ENCODE data around the gene PHAF1. TPM values are rescaled to one million over a fixed set of nuclear protein-coding genes. Genes with fewer than 3 reads are reported as not detected.

Gene PHAF1
- total RNA-seq, 4 donors from 2014 or later = 11.4 to 18.9 (median 17.5) TPM

DNA sequence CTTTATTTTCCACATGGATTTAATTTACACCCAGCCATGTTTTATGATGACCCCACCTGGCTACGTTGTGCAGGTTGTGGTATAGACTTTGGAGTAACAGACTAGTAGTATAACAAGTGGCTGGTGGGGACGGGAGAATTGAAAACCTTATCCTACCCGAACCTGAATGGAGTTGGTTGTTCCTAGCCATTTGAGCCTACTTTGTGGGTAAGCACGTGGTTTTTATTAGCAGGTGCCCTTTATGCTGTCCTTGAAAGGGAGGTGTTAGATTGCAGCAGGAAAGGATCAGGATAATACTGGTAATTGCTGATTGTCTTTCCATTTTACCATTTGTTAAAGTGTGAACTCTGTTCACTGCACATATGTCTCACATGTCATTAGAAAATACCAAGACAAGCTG, 31.9 kb upstream of the PHAF1 start:
- Histone ChIP-seq H3K36me3 (peaks cover 0 to 9% of the 10 kb centered on the region in 2 donors), H3K27me3 (no peaks in the 10 kb centered on the region), H3K9me3 (no peaks in the 10 kb centered on the region), H3K27ac (no peak overlapping the region), H3K4me1 (no peaks in the 10 kb centered on the region), H3K4me3 (replicated peaks in 1 of 3) (no peak overlapping the region)
- 92 to 93% methylated on average over 4 of the region's 4 CpGs for WGBS, 2 donors
- TF ChIP-seq POLR2A (IDR thresholded peaks at IDR 0.05) (no peak), CTCF (IDR thresholded peaks at IDR 0.05) (no peak)
- intact Hi-C loops (cut with DNase I) = no loop called here
- no peak for DNase-seq

DNA sequence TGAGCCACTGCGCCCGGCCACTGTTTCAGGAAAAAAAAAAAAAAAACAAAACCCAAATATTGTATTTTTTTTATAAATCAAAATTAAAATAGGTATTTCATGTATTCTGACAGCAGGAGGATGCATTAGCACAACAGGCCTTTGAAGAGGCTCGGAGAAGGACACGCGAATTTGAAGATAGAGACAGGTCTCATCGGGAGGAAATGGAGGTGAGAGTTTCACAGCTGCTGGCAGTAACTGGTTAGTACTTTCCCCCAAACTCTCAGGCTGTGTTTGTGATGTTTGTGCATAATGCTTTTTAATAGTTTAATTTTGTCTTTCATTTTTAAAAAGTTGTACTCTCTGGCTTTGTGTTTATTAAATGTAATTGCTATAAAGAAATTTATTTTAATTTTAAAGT, 27.6 kb upstream of the PHAF1 start:
- no peak overlapping the region for H3K4me3 ChIP-seq (replicated peaks in 1 of 3)
- no peaks in the 10 kb centered on the region for H3K27me3 ChIP-seq
- H3K4me1 ChIP-seq = peaks cover 0 to 4% of the 10 kb centered on the region in 2 donors
- DNase-seq = no peak
- 92 to 93% methylated on average over 6 of the region's 6 CpGs for WGBS, 2 donors
- no peaks in the 10 kb centered on the region for H3K9me3 ChIP-seq
- intact Hi-C loops (cut with DNase I) = no loop called here
- H3K27ac ChIP-seq = no peak overlapping the region
- H3K36me3 ChIP-seq = no peaks in the 10 kb centered on the region
- TF ChIP-seq CTCF (IDR thresholded peaks at IDR 0.05) (no peak), POLR2A (IDR thresholded peaks at IDR 0.05) (no peak)

GRCh38 chr16:67082891-67083290, 26.9 kb upstream of the PHAF1 start:
- H3K4me1 ChIP-seq = peaks cover 0 to 4% of the 10 kb centered on the region in 2 donors
- no peaks in the 10 kb centered on the region for H3K27me3 ChIP-seq
- H3K4me3 ChIP-seq (replicated peaks in 1 of 3) = no peak overlapping the region
- H3K36me3 ChIP-seq = no peaks in the 10 kb centered on the region
- no peaks in the 10 kb centered on the region for H3K9me3 ChIP-seq
- H3K27ac ChIP-seq = no peak overlapping the region
- intact Hi-C loops (cut with DNase I) = no loop called here
- DNase-seq = no peak
- no peak for TF ChIP-seq CTCF (IDR thresholded peaks at IDR 0.05)
- TF ChIP-seq POLR2A (IDR thresholded peaks at IDR 0.05) = no peak
- WGBS, 2 donors = 88 to 91% methylated on average over 1 of the region's 1 CpG

DNA sequence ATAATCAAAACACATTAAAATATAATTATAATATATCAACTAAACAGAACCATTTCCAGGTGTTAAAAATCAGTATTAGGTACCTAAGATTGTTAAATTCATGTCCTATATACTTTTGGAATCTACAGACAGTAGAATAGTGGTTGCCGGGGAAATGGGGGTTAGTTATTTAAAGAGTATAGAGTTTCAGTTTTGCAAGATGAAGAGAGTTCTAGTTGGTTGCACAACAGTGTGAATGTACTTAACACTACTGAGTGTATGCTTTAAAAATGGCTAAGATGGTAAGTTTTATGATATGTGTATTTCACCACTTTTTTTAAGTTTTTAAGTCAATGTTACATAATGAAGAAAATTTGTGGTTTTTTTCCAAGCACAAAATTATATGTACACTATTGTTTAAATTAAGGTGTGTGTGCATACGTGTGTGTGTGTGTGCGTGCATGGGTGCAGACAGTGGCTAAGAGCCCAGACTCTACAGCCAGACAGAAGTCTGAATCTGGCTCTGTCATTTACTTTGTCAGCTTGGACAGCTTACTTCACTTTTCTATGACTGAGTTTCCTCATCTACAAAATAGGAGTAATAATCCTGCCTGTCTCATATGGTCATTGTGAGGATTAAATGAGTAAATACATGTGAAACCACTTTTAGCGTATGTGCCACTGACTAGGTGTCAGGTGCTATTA, 25.3 kb upstream of the PHAF1 start:
- Histone ChIP-seq H3K27me3 (no peaks in the 10 kb centered on the region), H3K36me3 (no peaks in the 10 kb centered on the region), H3K9me3 (no peaks in the 10 kb centered on the region), H3K4me3 (replicated peaks in 1 of 3) (no peak overlapping the region), H3K4me1 (peaks cover 0 to 4% of the 10 kb centered on the region in 2 donors), H3K27ac (no peak overlapping the region)
- WGBS, 2 donors = 75 to 80% methylated on average over 4 of the region's 4 CpGs
- intact Hi-C loops (cut with DNase I) = no loop called here
- DNase-seq = no peak
- TF ChIP-seq POLR2A (IDR thresholded peaks at IDR 0.05) (no peak), CTCF (IDR thresholded peaks at IDR 0.05) (no peak)

DNA sequence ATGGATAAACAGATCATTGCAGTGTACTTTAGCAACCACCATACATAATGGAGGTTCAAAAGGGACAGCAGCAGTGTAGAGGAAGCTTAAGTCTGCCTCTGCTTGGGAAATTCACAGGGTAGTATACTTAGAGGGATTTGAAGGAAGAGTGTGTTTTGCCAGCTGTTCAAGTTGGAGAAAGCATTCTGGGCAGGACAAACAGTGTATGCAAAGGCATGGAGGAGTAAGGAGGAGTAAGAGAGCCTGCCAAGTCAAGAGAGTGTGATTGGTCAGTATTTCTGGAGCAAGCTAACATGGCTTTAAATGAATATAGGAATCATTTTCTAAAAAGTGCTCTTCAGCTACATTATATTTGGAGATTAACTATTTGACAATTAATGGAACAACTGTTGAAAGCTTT, 22.9 kb upstream of the PHAF1 start:
- Histone ChIP-seq H3K4me3 (replicated peaks in 1 of 3) (no peak overlapping the region), H3K9me3 (no peaks in the 10 kb centered on the region), H3K4me1 (peaks cover 0 to 4% of the 10 kb centered on the region in 2 donors), H3K27ac (no peak overlapping the region), H3K27me3 (no peaks in the 10 kb centered on the region), H3K36me3 (no peaks in the 10 kb centered on the region)
- TF ChIP-seq POLR2A (IDR thresholded peaks at IDR 0.05) = no peak
- no peak for TF ChIP-seq CTCF (IDR thresholded peaks at IDR 0.05)
- no peak for DNase-seq
- intact Hi-C loops (cut with DNase I) = no loop called here

Measured in thyroid gland (tissue), 4 donors.